Activated CD4-positive, alpha-beta memory T cell treated with anti-CD3 and anti-CD28 coated beads for 36 hours (primary cell): ENCODE results near the gene SH2D7. TPM values are rescaled to one million over a fixed set of nuclear protein-coding genes. Genes with fewer than 3 reads are reported as not detected.

Source experiments
- CTCF ChIA-PET: fragments of 350-600 bp; sonication (Branson Sonifier 250); formaldehyde crosslinking; loops from one replicate; lab custom pipeline; 2021; ENCODE audit warnings: antibody characterized with exemption, inconsistent platforms; lab: Charles Lee
- POLR2A ChIA-PET: fragments of 350-600 bp; sonication (Branson Sonifier 250); formaldehyde crosslinking; loops from one replicate; lab custom pipeline; 2021; ENCODE audit warnings: antibody characterized with exemption; lab: Charles Lee
- DNase-seq: peaks from one replicate; pipeline ENCODE4 v3.0.0-alpha.2; 2020
- H3K27ac Mint-ChIP-seq: one replicate; pipeline ENCODE4 v1.8.0; 2021; ENCODE audit warnings: mixed read lengths
- H3K27me3 Mint-ChIP-seq: one replicate; pipeline ENCODE4 v1.8.0; 2021; ENCODE audit warnings: mixed read lengths
- H3K36me3 Mint-ChIP-seq: one replicate; pipeline ENCODE4 v1.8.0; 2021; ENCODE audit warnings: mixed read lengths
- H3K4me1 Mint-ChIP-seq: one replicate; pipeline ENCODE4 v1.8.0; 2021; ENCODE audit warnings: low read depth, mixed read lengths
- H3K4me3 Mint-ChIP-seq: one replicate; pipeline ENCODE4 v1.8.0; 2021; ENCODE audit warnings: mild to moderate bottlenecking, mixed read lengths
- H3K9me3 Mint-ChIP-seq: one replicate; pipeline ENCODE4 v1.8.0; 2021; ENCODE audit warnings: mixed read lengths
- intact Hi-C: fragments of 100-400 bp; cut with micrococcal nuclease; formaldehyde crosslinking; loops from one replicate; pipeline ENCODE4 v1.15.1; 2023
- total RNA-seq, 2 experiments: library from RNA; stranded (reverse); gene quantifications; one replicate each; pipeline ENCODE4 v1.2.3, GENCODE V29; 2021

Gene SH2D7
- total RNA-seq, 2 experiments from 2014 or later: not detected

DNA sequence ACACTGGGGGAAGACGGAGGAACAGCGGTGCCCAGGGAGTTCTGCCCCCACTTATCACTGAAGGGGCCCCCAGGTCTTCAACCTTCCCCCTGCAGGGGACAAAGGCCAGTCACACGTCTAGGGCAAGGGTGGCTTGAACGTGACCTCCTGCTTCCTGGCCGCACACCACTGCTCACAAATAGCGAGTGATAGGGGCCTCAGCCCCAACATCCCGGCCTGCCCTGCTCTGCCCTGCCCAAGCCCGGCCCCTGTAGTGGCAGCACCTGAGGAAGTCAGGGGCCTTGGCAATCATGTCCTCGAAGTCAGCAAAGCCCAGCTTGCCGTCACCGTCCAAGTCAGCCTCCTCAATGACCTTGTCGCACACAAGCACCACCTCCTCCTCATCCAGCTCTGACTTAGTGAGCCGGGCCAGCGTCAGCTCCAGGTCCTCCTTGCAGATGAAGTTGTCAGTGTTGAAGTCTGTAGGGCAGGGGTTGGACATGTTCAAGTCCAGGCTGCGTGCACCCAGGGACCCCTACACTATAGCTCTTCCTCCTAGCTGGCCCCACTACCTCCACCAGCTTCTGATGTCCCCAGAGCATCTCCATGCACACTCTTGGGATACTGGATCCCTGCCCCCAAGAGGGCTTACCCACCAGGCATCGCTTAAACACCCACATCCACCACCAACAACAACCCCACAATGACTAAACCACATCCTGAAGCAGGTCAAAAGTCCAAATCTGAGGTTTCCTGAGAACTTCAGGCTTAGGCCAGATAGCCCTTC, 13.3 kb downstream of the SH2D7 start:
- intact Hi-C loops: loop anchor here (2.0 to 5.0 kb wide), 3 partner anchors 29 to 53 kb away; partner anchors contain the start of gene TBC1D2B
- ChIA-PET POLR2A (no interaction called here), CTCF (interaction anchor here (0.7 to 10.2 kb wide), 7 partner anchors 28 to 150 kb away, joined by 3 to 141 read pairs (median 5); partner anchors contain the start of gene TBC1D2B)
- no peaks in the 10 kb centered on the region for H3K9me3 Mint-ChIP-seq
- H3K36me3 Mint-ChIP-seq: no peaks in the 10 kb centered on the region
- DNase-seq: peak; percentile 35
- no peak overlapping the region for H3K4me3 Mint-ChIP-seq
- peaks cover 39% of the 10 kb centered on the region for H3K4me1 Mint-ChIP-seq
- no peaks in the 10 kb centered on the region for H3K27me3 Mint-ChIP-seq
- peak overlapping the region; percentile 68 for H3K27ac Mint-ChIP-seq

DNA sequence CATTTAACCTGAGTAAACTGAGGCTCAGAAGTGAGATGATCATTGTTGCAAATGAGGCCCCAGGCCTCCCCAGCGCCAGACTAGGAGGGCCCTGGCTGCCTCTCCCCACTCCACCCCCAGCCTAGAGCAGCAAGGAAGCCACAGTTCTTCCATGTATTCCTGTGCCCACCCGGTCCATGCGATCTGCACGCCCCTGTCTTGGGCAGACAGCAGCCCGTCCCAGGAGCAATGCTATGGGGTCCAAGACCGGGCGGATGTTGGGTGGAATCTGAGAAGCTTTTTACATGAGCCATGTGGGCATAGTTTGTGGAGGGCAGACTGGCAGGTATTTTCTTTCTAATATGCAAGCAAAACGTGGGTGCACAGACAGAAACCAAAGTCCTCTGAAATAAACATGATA, 15.1 kb downstream of the SH2D7 start:
- Mint-ChIP-seq H3K4me1 (peaks cover 39% of the 10 kb centered on the region), H3K27ac (no peak overlapping the region), H3K4me3 (no peak overlapping the region), H3K36me3 (no peaks in the 10 kb centered on the region), H3K27me3 (no peaks in the 10 kb centered on the region), H3K9me3 (no peaks in the 10 kb centered on the region)
- DNase-seq: no peak
- intact Hi-C loops: loop anchor here (2.0 to 5.0 kb wide), 2 partner anchors 39 to 55 kb away; no protein-coding TSS in a partner anchor
- CTCF ChIA-PET: interaction anchor here (0.8 to 10.2 kb wide), 28 partner anchors 10 to 330 kb away, joined by 3 to 141 read pairs (median 8); partner anchors contain the start of genes CIB2 and SH2D7
- POLR2A ChIA-PET: no interaction called here

DNA sequence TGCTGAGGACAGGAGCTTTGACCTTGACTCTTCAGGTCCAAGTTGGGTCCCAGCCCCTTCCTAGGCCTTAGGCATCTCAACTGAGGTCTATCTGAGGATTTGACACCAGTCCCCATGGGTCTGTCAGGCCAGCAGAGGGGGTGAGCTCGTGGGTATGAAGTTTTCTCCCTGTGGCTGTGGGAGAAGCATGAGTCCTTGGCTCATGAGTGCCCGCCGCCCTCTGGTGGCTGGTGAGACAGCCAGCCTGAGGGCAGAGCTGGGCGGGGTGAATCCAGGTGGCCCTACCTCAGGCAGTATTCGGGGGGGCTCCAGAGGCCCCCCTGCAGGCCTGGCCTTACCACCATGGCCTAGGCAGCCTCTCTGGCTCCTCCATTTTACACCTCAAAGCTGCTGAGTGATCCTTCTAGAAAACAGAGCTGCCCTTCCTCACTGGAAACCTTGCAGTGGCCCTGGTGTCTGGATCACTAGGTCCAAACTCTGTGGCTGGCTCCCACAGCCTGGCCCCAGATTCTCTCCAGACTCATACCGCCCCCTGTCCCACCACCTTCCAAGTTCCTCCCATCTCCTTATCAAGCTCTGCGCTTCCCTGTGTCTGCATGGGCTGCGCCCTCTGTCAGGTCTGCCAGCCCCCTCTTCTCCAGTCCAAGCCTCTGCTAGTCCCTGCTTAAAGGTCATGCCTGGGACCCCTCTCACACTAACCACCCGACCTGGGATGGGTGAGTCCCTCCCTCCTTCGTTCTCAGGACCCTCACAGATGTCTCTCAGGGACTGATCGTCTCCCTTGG, 16.1 kb downstream of the SH2D7 start:
- Mint-ChIP-seq H3K4me3 (no peak overlapping the region), H3K36me3 (no peaks in the 10 kb centered on the region), H3K27me3 (no peaks in the 10 kb centered on the region), H3K9me3 (no peaks in the 10 kb centered on the region), H3K27ac (no peak overlapping the region), H3K4me1 (peaks cover 31% of the 10 kb centered on the region)
- DNase-seq: peak; percentile 88
- POLR2A ChIA-PET: interaction anchor here (0.8 to 1.1 kb wide), 5 partner anchors 38 to 154 kb away, joined by 3 read pairs; no protein-coding TSS in a partner anchor
- CTCF ChIA-PET: interaction anchor here (0.5 to 10.2 kb wide), 62 partner anchors 8 to 664 kb away, joined by 3 to 141 read pairs (median 6); partner anchors contain the start of genes ACSBG1, CIB2, IDH3A and SH2D7
- intact Hi-C loops: loop anchor here (1.0 to 5.0 kb wide), 4 partner anchors 56 to 150 kb away; no protein-coding TSS in a partner anchor

DNA sequence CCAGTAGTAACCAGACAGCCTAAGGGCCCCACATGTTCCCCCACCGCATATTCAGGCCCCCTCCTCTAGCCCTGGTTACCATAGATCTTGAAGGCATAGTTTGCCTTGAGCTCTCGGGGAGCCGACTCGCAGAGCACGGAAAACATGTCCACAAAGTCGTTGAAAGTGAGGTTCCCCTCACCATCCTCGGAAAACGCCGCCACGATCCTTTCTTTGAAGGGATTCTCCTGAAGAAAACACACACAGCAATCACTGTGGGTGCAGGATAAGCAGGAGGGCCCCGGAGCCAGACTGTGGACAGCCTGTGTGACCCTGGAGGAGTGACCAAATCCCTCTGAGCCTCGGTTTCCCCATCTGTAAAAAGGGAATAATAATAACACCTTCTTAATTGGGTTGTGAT, 16.8 kb downstream of the SH2D7 start:
- Mint-ChIP-seq H3K36me3 (no peaks in the 10 kb centered on the region), H3K27me3 (no peaks in the 10 kb centered on the region), H3K27ac (no peak overlapping the region), H3K4me1 (peaks cover 24% of the 10 kb centered on the region), H3K4me3 (no peak overlapping the region), H3K9me3 (no peaks in the 10 kb centered on the region)
- CTCF ChIA-PET: interaction anchor here (0.5 to 10.2 kb wide), 34 partner anchors 7 to 665 kb away, joined by 3 to 141 read pairs (median 8); partner anchors contain the start of genes CIB2 and SH2D7
- POLR2A ChIA-PET: no interaction called here
- peak; percentile 6 for DNase-seq
- intact Hi-C loops: loop anchor here (2.0 to 5.0 kb wide), 2 partner anchors 57 to 150 kb away; no protein-coding TSS in a partner anchor

DNA sequence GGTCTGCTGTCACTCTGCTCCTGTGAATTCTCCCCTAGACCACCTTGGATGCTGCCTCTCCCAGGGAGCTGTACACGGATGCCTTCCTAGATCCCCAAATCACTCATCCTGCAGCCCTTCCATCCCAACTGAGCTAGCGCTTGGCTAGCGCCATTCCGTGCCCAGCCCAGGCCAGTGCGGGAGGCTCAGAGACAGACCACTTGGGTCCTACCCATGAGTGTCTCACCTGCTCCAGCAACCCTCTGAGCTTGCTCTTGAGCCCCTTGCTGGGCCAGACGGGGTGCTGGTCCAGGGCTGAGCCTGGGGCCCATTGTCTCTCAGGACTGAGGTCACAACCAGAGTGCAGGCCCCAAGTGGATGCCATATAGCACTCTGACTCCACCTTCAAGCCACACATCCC, 17.7 kb downstream of the SH2D7 start:
- intact Hi-C loops: no loop called here
- H3K36me3 Mint-ChIP-seq: no peaks in the 10 kb centered on the region
- ChIA-PET CTCF (interaction anchor here (2.2 to 10.2 kb wide), 10 partner anchors 18 to 151 kb away, joined by 10 to 141 read pairs (median 56); partner anchors contain the start of gene SH2D7), POLR2A (no interaction called here)
- H3K4me1 Mint-ChIP-seq: peaks cover 15% of the 10 kb centered on the region
- no peak overlapping the region for H3K4me3 Mint-ChIP-seq
- DNase-seq: no peak
- H3K27me3 Mint-ChIP-seq: no peaks in the 10 kb centered on the region
- H3K27ac Mint-ChIP-seq: no peak overlapping the region
- no peaks in the 10 kb centered on the region for H3K9me3 Mint-ChIP-seq

DNA sequence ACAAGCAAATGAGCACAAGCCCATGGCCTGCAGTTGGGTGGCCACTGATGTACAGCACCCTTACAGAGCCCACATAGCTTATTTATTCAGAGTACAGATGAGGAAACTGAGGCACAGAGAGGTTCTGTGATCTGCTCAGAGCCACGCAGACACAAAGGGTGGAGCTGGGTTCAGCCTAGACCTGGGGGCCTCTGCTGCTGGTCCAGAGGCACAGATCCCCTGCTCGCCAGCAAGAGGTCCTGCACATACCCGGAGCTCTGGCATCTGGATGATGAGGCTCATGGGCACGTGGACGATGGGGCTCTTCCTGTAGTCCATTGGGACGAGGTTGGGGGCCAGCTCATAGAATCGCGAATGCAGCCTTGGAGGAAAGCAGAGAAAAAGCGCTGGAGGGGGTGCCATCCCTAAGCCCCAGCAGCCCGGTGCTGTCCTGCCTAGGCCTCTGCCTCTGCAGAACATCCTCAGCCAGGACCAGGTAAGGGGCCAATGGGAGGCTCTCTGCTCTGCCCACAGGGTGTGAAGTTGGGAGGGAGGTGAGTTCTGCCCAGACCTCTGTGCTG, 18.6 kb downstream of the SH2D7 start:
- H3K9me3 Mint-ChIP-seq: no peaks in the 10 kb centered on the region
- intact Hi-C loops: no loop called here

DNA sequence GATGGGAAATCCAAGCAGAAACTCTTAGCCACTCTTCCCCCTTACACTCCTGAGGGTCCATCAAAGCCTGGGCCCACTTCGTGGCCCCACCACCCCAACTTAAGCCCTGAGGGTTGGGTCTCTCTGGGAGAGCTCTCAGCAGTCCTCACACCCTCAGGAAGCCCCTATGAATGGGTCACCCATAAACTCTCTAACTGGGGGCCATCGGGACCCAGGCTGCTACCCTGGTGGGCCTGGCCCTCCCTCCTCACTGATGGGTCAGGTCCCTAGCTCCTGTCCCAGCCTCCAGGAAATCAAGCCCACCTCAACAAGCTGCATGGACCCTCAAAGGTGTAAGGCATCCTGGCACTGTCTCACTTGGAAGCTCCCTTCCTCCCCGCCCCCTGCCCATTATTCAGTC, 19.4 kb downstream of the SH2D7 start:
- no peak for DNase-seq
- H3K4me3 Mint-ChIP-seq: no peak overlapping the region
- H3K4me1 Mint-ChIP-seq: peaks cover 2% of the 10 kb centered on the region
- intact Hi-C loops: no loop called here
- no peaks in the 10 kb centered on the region for H3K9me3 Mint-ChIP-seq
- ChIA-PET POLR2A (no interaction called here), CTCF (interaction anchor here (0.6 to 10.2 kb wide), 15 partner anchors 10 to 598 kb away, joined by 3 to 141 read pairs (median 9); partner anchors contain the start of genes CIB2 and DNAJA4)
- H3K27ac Mint-ChIP-seq: no peak overlapping the region
- H3K27me3 Mint-ChIP-seq: no peaks in the 10 kb centered on the region
- no peaks in the 10 kb centered on the region for H3K36me3 Mint-ChIP-seq

More for the DNA sequence above, 18.6 kb downstream of the SH2D7 start:
- no peak for DNase-seq
- Mint-ChIP-seq H3K4me3 (no peak overlapping the region), H3K4me1 (peaks cover 6% of the 10 kb centered on the region), H3K36me3 (no peaks in the 10 kb centered on the region), H3K27me3 (no peaks in the 10 kb centered on the region), H3K27ac (no peak overlapping the region)
- ChIA-PET CTCF (interaction anchor here (1.0 to 10.2 kb wide), 11 partner anchors 9 to 599 kb away, joined by 3 to 141 read pairs (median 10); partner anchors contain the start of gene CIB2), POLR2A (no interaction called here)

DNA sequence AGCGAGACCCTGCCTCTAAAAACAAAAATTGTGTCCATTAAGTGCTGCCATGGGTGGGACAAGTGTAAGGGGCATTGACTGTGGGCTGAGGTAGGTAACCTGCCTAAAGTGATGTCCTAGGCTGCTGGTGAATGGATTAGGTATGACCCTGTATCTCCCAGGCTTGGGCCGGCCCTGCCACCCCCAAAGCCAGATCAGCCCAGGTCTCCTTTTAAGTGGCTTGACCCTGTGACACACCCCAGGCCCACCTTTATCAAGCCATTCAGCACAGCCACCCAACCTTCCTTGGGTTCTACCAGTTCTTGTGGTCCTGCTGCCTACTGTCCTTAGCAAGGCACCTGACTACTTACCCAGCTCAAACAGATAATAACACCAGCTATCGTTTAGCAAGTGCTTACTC, 20.2 kb downstream of the SH2D7 start:
- no peak overlapping the region for H3K27ac Mint-ChIP-seq
- no peak for DNase-seq
- intact Hi-C loops: no loop called here
- H3K36me3 Mint-ChIP-seq: no peaks in the 10 kb centered on the region
- H3K4me1 Mint-ChIP-seq: peaks cover 2% of the 10 kb centered on the region
- H3K4me3 Mint-ChIP-seq: no peak overlapping the region
- CTCF ChIA-PET: interaction anchor here (0.6 to 10.2 kb wide), 28 partner anchors 10 to 597 kb away, joined by 3 to 141 read pairs (median 4); partner anchors contain the start of genes CIB2, DNAJA4 and SKIC8
- POLR2A ChIA-PET: interaction anchor here (0.6 to 1.0 kb wide), 2 partner anchors 83 to 187 kb away, joined by 3 to 6 read pairs; partner anchors contain the start of gene SKIC8
- H3K9me3 Mint-ChIP-seq: no peaks in the 10 kb centered on the region
- no peaks in the 10 kb centered on the region for H3K27me3 Mint-ChIP-seq

DNA sequence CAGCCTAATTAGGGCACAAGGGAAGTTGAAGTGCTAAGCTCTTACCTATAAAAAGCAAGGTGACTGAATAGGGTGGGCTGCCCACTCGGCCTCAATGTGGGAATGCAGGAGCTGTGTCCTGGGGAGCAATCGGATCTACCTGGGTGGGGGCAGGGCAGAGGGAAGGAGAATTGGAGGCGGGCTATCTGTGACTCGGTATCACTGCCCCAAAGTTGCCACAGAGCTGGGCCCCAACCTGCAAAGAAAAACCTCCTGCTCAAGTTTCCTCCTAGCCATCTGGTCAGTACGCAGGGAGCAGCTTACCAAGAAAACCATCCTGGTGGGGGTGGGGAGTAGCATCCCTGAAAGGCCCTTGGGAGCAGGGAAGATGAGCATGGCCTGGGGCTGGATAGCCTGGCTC, 28.2 kb downstream of the SH2D7 start:
- no peaks in the 10 kb centered on the region for H3K36me3 Mint-ChIP-seq
- H3K4me1 Mint-ChIP-seq: no peaks in the 10 kb centered on the region
- ChIA-PET POLR2A (no interaction called here), CTCF (interaction anchor here (0.6 to 0.8 kb wide), 3 partner anchors 10 to 153 kb away, joined by 3 read pairs; no protein-coding TSS in a partner anchor)
- H3K9me3 Mint-ChIP-seq: no peaks in the 10 kb centered on the region
- no peak for DNase-seq
- no peak overlapping the region for H3K27ac Mint-ChIP-seq
- H3K4me3 Mint-ChIP-seq: no peak overlapping the region
- intact Hi-C loops: no loop called here
- no peaks in the 10 kb centered on the region for H3K27me3 Mint-ChIP-seq

DNA sequence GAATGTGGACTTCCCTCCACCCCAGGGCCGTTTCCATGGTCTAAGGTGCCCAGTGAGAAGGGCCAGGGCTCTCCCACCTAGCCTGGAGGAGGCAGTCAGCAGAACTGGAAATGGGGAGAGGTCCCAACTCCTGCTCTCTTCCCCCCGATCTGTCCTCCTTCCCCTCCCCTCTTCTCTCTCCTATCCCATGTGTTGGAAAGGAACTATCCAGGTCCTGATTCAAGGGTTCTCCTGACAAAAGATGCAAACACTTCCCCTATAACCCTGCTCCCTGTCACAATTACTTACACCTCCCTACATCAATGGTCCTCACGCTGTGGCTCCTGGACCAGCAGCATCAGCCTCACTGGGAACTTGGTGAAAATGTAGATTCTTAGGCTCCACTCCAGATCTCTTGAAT, 32.9 kb downstream of the SH2D7 start:
- POLR2A ChIA-PET: no interaction called here
- peaks cover 2% of the 10 kb centered on the region for H3K4me1 Mint-ChIP-seq
- no peak for DNase-seq
- H3K9me3 Mint-ChIP-seq: no peaks in the 10 kb centered on the region
- CTCF ChIA-PET: interaction anchor here (0.7 to 1.6 kb wide), 3 partner anchors 12 to 116 kb away, joined by 3 to 7 read pairs (median 3); no protein-coding TSS in a partner anchor
- no peak overlapping the region for H3K4me3 Mint-ChIP-seq
- intact Hi-C loops: no loop called here
- H3K27ac Mint-ChIP-seq: no peak overlapping the region
- H3K36me3 Mint-ChIP-seq: no peaks in the 10 kb centered on the region
- H3K27me3 Mint-ChIP-seq: no peaks in the 10 kb centered on the region

DNA sequence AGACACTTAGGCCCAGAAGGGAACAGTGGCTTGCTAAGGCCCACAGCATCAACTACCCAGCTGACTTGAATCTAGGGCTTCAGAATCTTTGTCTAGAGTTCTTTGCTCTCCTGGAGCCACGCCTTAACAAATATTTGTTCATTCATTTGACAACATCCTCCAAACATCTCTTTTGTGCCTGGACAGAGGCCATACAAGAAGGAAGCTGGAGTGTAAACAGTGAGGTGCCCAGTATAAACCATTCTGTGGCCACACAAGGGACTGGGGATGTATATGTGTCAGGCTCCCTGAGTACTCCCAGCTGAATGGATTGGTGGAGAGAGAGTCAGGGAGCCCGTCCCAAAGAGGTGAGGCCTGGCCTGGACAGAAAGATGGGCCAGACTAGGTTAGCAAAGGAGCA, 35.5 kb downstream of the SH2D7 start:
- Mint-ChIP-seq H3K4me3 (no peak overlapping the region), H3K27me3 (no peaks in the 10 kb centered on the region), H3K9me3 (no peaks in the 10 kb centered on the region), H3K36me3 (no peaks in the 10 kb centered on the region), H3K4me1 (peaks cover 15% of the 10 kb centered on the region), H3K27ac (peak overlapping the region; percentile 32)
- CTCF ChIA-PET: interaction anchor here (0.6 to 2.3 kb wide), 4 partner anchors 50 to 169 kb away, joined by 3 to 10 read pairs (median 4); no protein-coding TSS in a partner anchor
- no peak for DNase-seq
- intact Hi-C loops: no loop called here
- POLR2A ChIA-PET: no interaction called here
